OCI-LY3 (cell line): ENCODE measurements around the gene NT5C3A.

Experiments
- EZH2phosphoT487 ChIP-seq: fragments of 200-600 bp; shearing (Covaris generic); IDR thresholded peaks from 2 replicates; pipeline ENCODE4 v1.6.1; 2018; ENCODE audit warnings: antibody characterized with exemption, mixed run types, low read depth
- TF ChIP-seq, protein P1 (sequence below): fragments of 200-600, 300-600 bp; sonication (generic); IDR thresholded peaks from 2 replicates; pipeline ENCODE4 v1.5.1; 2014; ENCODE audit warnings: antibody characterized with exemption, low read length, low read depth

DNA sequence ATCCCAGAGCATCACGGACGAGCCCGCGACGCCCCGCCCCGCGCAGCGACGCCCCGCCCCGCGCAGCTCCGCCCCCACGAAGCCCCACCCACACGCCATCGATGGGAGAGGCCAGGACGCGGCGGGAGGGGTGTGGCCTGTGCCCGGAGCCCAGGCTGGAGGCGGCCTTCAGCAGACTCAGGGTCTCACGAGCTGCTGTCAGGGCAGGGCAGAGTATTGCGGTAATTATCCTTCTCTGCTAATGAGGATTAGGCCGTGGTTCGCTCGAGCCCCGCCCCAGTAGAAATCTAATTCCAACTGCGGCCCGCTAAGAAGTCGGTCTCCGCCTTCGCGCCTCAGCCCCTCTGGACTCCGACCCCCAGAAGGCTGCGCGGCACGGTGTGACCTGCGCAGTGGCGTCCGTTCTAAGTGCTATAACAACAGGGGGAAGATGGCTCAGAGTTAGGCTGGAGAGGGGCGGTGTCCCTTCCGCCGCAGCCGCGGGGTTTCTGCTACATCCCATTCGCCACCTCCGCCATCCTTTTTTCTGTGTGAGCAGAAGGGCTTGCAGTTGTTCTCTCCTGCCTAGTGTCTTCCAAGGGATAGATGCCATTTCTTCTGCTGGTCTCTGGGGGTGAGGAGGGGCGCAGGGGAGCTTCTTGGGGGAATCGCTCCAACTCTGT lies 337 bp upstream of the NT5C3A start:
- TF ChIP-seq, protein P1, sequence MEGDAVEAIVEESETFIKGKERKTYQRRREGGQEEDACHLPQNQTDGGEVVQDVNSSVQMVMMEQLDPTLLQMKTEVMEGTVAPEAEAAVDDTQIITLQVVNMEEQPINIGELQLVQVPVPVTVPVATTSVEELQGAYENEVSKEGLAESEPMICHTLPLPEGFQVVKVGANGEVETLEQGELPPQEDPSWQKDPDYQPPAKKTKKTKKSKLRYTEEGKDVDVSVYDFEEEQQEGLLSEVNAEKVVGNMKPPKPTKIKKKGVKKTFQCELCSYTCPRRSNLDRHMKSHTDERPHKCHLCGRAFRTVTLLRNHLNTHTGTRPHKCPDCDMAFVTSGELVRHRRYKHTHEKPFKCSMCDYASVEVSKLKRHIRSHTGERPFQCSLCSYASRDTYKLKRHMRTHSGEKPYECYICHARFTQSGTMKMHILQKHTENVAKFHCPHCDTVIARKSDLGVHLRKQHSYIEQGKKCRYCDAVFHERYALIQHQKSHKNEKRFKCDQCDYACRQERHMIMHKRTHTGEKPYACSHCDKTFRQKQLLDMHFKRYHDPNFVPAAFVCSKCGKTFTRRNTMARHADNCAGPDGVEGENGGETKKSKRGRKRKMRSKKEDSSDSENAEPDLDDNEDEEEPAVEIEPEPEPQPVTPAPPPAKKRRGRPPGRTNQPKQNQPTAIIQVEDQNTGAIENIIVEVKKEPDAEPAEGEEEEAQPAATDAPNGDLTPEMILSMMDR, result no peak
- TF ChIP-seq EZH2phosphoT487, result no peak
